AG10803 (cell line): ENCODE measurements around the gene DOCK4.

Experiments
- DNase-seq: peaks from one replicate; pipeline ENCODE4 v3.0.0; 2010; ENCODE audit warnings: low read depth
- H3K4me3 ChIP-seq: 2 replicates; pipeline ENCODE4 v1.5.1; 2011; ENCODE audit warnings: mild to moderate bottlenecking, low read length, control low read depth
- CTCF ChIP-seq: conservative IDR thresholded peaks from 2 replicates; pipeline ENCODE4 v1.5.1; 2011; ENCODE audit warnings: mild to moderate bottlenecking, low read length, control low read depth, inconsistent platforms

Gene DOCK4

GRCh38 chr7:111997546-111997945, 208.7 kb downstream of the DOCK4 start:
- no peak overlapping the region for H3K4me3 ChIP-seq
- no peak for TF ChIP-seq CTCF
- no peak for DNase-seq

- DNase-seq = peak; percentile 33
- no peak overlapping the region for H3K4me3 ChIP-seq
- TF ChIP-seq CTCF = no peak
These were observed 213.6 kb downstream of the DOCK4 start for GRCh38 chr7:111992601-111993000.

GRCh38 chr7:111990643-111991042, 215.6 kb downstream of the DOCK4 start:
- no peak for DNase-seq
- no peak overlapping the region for H3K4me3 ChIP-seq
- TF ChIP-seq CTCF = no peak

GRCh38 chr7:111987886-111988285, 218.3 kb downstream of the DOCK4 start:
- no peak for TF ChIP-seq CTCF
- H3K4me3 ChIP-seq = no peak overlapping the region
- no peak for DNase-seq

GRCh38 chr7:111987115-111987826, 218.9 kb downstream of the DOCK4 start:
- peak; percentile 36 for DNase-seq
- no peak for TF ChIP-seq CTCF
- no peak overlapping the region for H3K4me3 ChIP-seq

GRCh38 chr7:111986601-111987000, 219.6 kb downstream of the DOCK4 start:
- no peak for DNase-seq
- no peak overlapping the region for H3K4me3 ChIP-seq
- no peak for TF ChIP-seq CTCF

GRCh38 chr7:111985798-111986197, 220.4 kb downstream of the DOCK4 start:
- TF ChIP-seq CTCF = no peak

More at GRCh38 chr7:111985798-111986197, 220.4 kb downstream of the DOCK4 start:
- no peak overlapping the region for H3K4me3 ChIP-seq
- DNase-seq = no peak
